ENCODE results near the gene MAGEC2.

MAGEC2 gene

DNA sequence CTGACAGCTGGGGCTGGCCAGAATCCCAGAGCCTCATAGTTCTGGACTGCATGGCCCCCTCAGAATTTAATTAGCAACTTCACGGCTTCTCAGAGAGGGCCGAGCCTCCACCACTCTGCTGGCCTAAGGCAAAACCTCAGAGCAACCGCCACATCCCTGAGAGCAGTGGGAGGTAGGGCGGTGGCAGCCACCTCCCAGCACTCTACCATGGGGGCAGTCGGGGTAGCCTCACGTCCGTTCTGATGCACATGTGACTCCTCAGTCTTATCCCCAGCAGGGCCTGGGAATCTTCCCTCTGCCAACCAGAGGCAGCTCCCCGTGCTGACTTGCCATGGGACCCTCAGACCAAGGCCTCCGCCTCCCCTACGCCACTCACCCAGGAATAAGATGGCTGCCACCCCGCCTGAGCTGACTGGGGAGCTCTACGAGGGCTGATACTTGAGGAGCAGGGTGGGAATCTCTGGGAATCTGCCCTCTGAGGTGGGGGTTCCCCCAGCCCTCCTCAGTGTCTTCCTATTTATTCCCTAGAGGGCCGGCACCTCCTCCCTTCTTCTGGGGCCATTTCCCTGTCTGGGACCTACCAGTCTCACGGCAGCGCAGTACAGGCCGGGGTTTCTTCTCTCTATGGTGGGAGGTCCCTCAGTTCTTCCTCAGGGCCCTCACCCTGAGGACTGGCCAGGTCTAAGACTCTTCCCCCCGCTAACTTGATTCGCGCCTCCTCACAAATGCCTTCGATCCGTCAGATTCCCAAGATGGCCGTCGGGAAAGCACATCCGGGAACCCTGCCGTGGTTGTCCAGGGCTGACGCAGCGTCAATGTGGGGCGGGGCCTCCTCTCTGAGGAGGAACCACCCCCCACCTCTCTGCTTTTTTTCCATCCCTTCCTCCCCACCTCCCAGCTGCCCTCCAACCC, at the start of gene MAGEC2:
MAGEC2 (minus strand) TSS at position 769 of the 912 bp plus-strand sequence. CDS start 1,303 bp downstream, outside the sequence.
- TF ChIP-seq, protein P1, sequence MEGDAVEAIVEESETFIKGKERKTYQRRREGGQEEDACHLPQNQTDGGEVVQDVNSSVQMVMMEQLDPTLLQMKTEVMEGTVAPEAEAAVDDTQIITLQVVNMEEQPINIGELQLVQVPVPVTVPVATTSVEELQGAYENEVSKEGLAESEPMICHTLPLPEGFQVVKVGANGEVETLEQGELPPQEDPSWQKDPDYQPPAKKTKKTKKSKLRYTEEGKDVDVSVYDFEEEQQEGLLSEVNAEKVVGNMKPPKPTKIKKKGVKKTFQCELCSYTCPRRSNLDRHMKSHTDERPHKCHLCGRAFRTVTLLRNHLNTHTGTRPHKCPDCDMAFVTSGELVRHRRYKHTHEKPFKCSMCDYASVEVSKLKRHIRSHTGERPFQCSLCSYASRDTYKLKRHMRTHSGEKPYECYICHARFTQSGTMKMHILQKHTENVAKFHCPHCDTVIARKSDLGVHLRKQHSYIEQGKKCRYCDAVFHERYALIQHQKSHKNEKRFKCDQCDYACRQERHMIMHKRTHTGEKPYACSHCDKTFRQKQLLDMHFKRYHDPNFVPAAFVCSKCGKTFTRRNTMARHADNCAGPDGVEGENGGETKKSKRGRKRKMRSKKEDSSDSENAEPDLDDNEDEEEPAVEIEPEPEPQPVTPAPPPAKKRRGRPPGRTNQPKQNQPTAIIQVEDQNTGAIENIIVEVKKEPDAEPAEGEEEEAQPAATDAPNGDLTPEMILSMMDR (IDR thresholded peaks at IDR 0.05; ENCODE audit: insufficient read depth, low read length, missing control alignments) = no peak
- H3K4me3 ChIP-seq (ENCODE audit: low read depth, low read length) = no peak within 1 kb of the TSS
- no peak for DNase-seq (ENCODE audit: low read depth, low spot score)
- ChIA-PET CTCF (no interaction called here), POLR2A (no interaction called here)

DNA sequence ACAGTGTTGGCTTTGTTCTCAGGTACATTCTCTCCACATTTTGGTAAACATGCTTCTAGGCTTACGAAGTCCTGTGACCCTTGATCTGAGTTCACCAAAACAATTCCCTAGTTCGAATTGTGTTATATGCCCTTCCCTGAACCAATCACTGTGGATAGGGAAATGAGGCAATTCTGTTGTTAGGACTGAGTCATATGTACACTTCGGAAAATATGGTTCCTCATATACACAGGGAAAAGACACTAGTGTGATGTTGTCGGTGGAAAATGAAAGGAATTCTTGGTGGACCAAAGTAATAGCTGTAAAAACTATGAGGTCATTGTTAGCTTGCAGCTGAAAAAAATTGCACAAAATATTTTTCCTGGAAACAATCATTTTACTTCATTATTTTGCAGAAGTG, 46.6 kb upstream of the MAGEC2 start:
- CTCF ChIA-PET = no interaction called here
- no peak for DNase-seq (ENCODE audit: low read depth, low spot score)
- TF ChIP-seq, protein P1 (IDR thresholded peaks at IDR 0.05; ENCODE audit: insufficient read depth, low read length, missing control alignments) = no peak
- POLR2A ChIA-PET = no interaction called here
- H3K4me3 ChIP-seq (ENCODE audit: low read depth, low read length) = no peak overlapping the region

GRCh38 chrX:142251202-142251601, 46.1 kb upstream of the MAGEC2 start:
- DNase-seq (ENCODE audit: low read depth, low spot score) = no peak
- CTCF ChIA-PET = no interaction called here
- H3K4me3 ChIP-seq (ENCODE audit: low read depth, low read length) = no peak overlapping the region
- TF ChIP-seq, protein P1 (IDR thresholded peaks at IDR 0.05; ENCODE audit: insufficient read depth, low read length, missing control alignments) = no peak
- POLR2A ChIA-PET = no interaction called here

DNA sequence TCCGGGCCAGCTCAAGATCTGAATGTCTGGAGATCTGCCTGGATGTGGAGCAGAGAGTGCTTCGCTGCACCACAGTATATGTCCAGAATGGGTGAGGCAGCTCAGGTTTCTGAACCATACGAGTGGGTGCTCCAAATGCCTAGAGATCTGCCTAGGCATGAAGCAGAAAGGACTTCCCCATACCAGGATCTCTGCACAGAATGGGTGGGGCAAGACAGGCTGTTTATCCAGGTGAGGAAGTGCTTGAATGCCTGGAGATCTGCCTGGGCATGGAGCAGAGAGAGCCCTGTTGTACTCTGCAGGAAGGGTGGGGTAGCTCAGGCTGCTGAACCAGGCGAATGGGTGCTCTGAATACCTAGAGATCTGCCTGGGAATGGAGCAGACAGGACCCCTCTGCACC, 45.4 kb upstream of the MAGEC2 start:
- ChIA-PET POLR2A (no interaction called here), CTCF (no interaction called here)
- DNase-seq (ENCODE audit: low read depth, low spot score) = no peak
- TF ChIP-seq, protein P1 (IDR thresholded peaks at IDR 0.05; ENCODE audit: insufficient read depth, low read length, missing control alignments) = no peak
- H3K4me3 ChIP-seq (ENCODE audit: low read depth, low read length) = no peak overlapping the region

GRCh38 chrX:142249721-142250120, 44.6 kb upstream of the MAGEC2 start:
- CTCF ChIA-PET = no interaction called here
- TF ChIP-seq, protein P1 (IDR thresholded peaks at IDR 0.05; ENCODE audit: insufficient read depth, low read length, missing control alignments) = no peak

GRCh38 chrX:142244568-142244967, 39.5 kb upstream of the MAGEC2 start:
- TF ChIP-seq, protein P1 (IDR thresholded peaks at IDR 0.05; ENCODE audit: insufficient read depth, low read length, missing control alignments) = no peak
- no peak overlapping the region for H3K4me3 ChIP-seq (ENCODE audit: low read depth, low read length)
- CTCF ChIA-PET = no interaction called here
- POLR2A ChIA-PET = no interaction called here
- no peak for DNase-seq (ENCODE audit: low read depth, low spot score)

More at GRCh38 chrX:142249721-142250120, 44.6 kb upstream of the MAGEC2 start:
- no peak overlapping the region for H3K4me3 ChIP-seq (ENCODE audit: low read depth, low read length)
- no peak for DNase-seq (ENCODE audit: low read depth, low spot score)
- POLR2A ChIA-PET = no interaction called here
